ENCODE data around the gene ADAMTSL5.

The ADAMTSL5 gene

GRCh38 chr19:1527650-1528309, 15.0 kb upstream of the ADAMTSL5 start:
- Histone ChIP-seq H3K4me1 (ENCODE audit: insufficient read depth, low read length, severe bottlenecking) (no peaks in the 10 kb centered on the region), H3K4me3 (ENCODE audit: low read depth, low read length, poor library complexity, severe bottlenecking) (no peak overlapping the region), H3K4me2 (ENCODE audit: low read length) (no peak overlapping the region), H3K36me3 (ENCODE audit: insufficient read depth, low read length) (no peaks in the 10 kb centered on the region), H3K9me2 (ENCODE audit: low read depth, low read length) (no peaks in the 10 kb centered on the region), H3F3A (ENCODE audit: insufficient read depth, low read length) (no peaks in the 10 kb centered on the region), H3K9ac (ENCODE audit: low read length) (no peak overlapping the region), H2AFZ (ENCODE audit: low read length) (no peak overlapping the region), H3K27me3 (ENCODE audit: insufficient read depth, low read length) (peaks cover 11% of the 10 kb centered on the region; the same call in 1 of the 2 replicates), H3K27ac (ENCODE audit: low read depth, low read length, poor library complexity, severe bottlenecking) (no peak overlapping the region), H4K20me1 (ENCODE audit: insufficient read depth, low read length) (no peaks in the 10 kb centered on the region), H3K9me3 (ENCODE audit: low read length) (no peaks in the 10 kb centered on the region), H3K79me2 (ENCODE audit: insufficient read depth, low read length) (no peaks in the 10 kb centered on the region)
- TF ChIP-seq CTCF (IDR thresholded peaks at IDR 0.05; ENCODE audit: low read length) = no peak
- TF ChIP-seq EZH2 (IDR thresholded peaks at IDR 0.05; ENCODE audit: borderline replicate concordance, low read length) = no peak

- no peak overlapping the region for H3K9ac ChIP-seq (ENCODE audit: low read length)
- peaks cover 11% of the 10 kb centered on the region; the same call in 1 of the 2 replicates for H3K27me3 ChIP-seq (ENCODE audit: insufficient read depth, low read length)
- no peaks in the 10 kb centered on the region for H3K36me3 ChIP-seq (ENCODE audit: insufficient read depth, low read length)
- H3K4me1 ChIP-seq (ENCODE audit: insufficient read depth, low read length, severe bottlenecking) = no peaks in the 10 kb centered on the region
- H3F3A ChIP-seq (ENCODE audit: insufficient read depth, low read length) = no peaks in the 10 kb centered on the region
- H3K4me3 ChIP-seq (ENCODE audit: low read depth, low read length, poor library complexity, severe bottlenecking) = no peak overlapping the region
- no peak overlapping the region for H3K27ac ChIP-seq (ENCODE audit: low read depth, low read length, poor library complexity, severe bottlenecking)
- H3K79me2 ChIP-seq (ENCODE audit: insufficient read depth, low read length) = no peaks in the 10 kb centered on the region
- H3K9me3 ChIP-seq (ENCODE audit: low read length) = no peaks in the 10 kb centered on the region
- TF ChIP-seq EZH2 (IDR thresholded peaks at IDR 0.05; ENCODE audit: borderline replicate concordance, low read length) (no peak), CTCF (IDR thresholded peaks at IDR 0.05; ENCODE audit: low read length) (no peak)
- no peak overlapping the region for H2AFZ ChIP-seq (ENCODE audit: low read length)
- H4K20me1 ChIP-seq (ENCODE audit: insufficient read depth, low read length) = no peaks in the 10 kb centered on the region
- H3K4me2 ChIP-seq (ENCODE audit: low read length) = no peak overlapping the region
- H3K9me2 ChIP-seq (ENCODE audit: low read depth, low read length) = no peaks in the 10 kb centered on the region
These were observed 14.3 kb upstream of the ADAMTSL5 start for GRCh38 chr19:1526979-1527649.

- no peak overlapping the region for H3K4me2 ChIP-seq (ENCODE audit: low read length)
- no peaks in the 10 kb centered on the region for H3K4me1 ChIP-seq (ENCODE audit: insufficient read depth, low read length, severe bottlenecking)
- peaks cover 6% of the 10 kb centered on the region; the same call in 1 of the 2 replicates for H3K27me3 ChIP-seq (ENCODE audit: insufficient read depth, low read length)
- no peaks in the 10 kb centered on the region for H3K36me3 ChIP-seq (ENCODE audit: insufficient read depth, low read length)
- H3K27ac ChIP-seq (ENCODE audit: low read depth, low read length, poor library complexity, severe bottlenecking) = no peak overlapping the region
- no peaks in the 10 kb centered on the region for H3K79me2 ChIP-seq (ENCODE audit: insufficient read depth, low read length)
- TF ChIP-seq EZH2 (IDR thresholded peaks at IDR 0.05; ENCODE audit: borderline replicate concordance, low read length) = no peak
- TF ChIP-seq CTCF (IDR thresholded peaks at IDR 0.05; ENCODE audit: low read length) = no peak
- no peak overlapping the region for H2AFZ ChIP-seq (ENCODE audit: low read length)
- no peak overlapping the region for H3K9ac ChIP-seq (ENCODE audit: low read length)
- H4K20me1 ChIP-seq (ENCODE audit: insufficient read depth, low read length) = no peaks in the 10 kb centered on the region
- no peaks in the 10 kb centered on the region for H3F3A ChIP-seq (ENCODE audit: insufficient read depth, low read length)
- H3K4me3 ChIP-seq (ENCODE audit: low read depth, low read length, poor library complexity, severe bottlenecking) = no peak overlapping the region
- H3K9me2 ChIP-seq (ENCODE audit: low read depth, low read length) = no peaks in the 10 kb centered on the region
- no peaks in the 10 kb centered on the region for H3K9me3 ChIP-seq (ENCODE audit: low read length)
These were observed 13.4 kb upstream of the ADAMTSL5 start for GRCh38 chr19:1526066-1526778.

All from OCI-LY1 (cell line).